GM20431 (cell line): ENCODE results near the gene HIVEP3.

Source experiments
- in situ Hi-C: fragments of 300-500 bp; cut with MseI, MboI; formaldehyde crosslinking; loops from one replicate; pipeline ENCODE4 v1.15.0; 2020; ENCODE audit warnings: low sequenced_read_pairs; ENCODE audit not compliant: unreplicated experiment

Gene HIVEP3

DNA sequence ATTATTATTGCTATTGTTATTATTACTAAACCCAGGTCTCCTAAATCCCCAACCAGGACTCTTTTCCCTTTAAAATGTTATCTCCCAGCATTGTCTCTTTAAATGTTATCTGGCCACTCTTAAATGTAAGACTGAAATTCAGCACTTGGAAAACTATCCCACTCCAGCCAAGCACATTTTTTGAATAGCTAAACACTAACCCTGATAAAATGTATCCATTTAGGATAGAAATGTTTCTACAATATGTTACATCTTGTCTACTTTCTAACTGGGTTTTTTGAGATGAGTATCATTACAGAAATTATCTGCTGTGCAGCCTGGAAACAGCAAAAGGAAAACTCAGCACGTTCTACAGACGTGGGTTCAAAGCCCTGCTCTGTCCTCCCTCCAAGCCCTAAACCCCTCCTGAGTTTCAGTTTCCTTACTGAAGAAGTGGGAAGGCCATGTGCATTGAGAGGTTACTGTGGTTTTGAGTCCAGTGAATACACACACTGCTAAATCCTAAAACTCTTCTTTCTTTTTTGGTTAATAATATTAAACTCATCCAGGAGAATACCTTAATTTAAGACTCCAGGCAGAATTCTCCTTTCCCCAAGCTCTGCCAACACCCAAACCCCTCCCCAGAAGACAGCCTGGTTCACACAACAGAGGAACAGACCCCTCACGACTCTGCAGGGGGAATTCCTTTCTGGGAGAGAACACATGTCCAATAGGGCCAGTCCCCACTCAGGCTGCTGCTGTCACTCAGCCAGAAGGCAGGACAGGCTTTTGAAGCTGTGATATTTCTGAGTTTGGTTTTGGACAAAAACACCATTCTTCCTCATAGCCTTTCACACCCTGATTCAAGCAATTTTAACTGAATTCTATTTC, 41.9 kb downstream of the HIVEP3 start:
- in situ Hi-C loops: no loop called here

DNA sequence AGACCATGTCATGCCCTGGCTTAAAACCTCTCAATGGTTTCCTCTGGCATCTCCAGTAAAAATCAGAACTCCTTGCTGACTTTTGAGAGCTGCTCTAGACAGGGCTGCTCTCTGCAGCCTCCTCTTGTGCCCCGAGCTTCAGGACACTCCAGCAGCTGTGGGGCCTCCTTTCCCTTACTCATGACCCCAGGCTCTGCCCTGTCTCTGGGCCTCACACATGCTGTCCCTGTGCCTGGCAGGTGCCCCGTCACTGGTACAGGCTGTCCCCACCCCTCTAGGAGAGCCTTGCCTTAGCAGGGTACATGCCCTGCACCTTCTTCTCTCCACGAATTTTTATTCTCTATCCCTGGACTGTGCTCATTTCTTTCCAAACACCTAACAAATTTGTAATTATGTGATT, 43.2 kb downstream of the HIVEP3 start:
- in situ Hi-C loops: no loop called here

DNA sequence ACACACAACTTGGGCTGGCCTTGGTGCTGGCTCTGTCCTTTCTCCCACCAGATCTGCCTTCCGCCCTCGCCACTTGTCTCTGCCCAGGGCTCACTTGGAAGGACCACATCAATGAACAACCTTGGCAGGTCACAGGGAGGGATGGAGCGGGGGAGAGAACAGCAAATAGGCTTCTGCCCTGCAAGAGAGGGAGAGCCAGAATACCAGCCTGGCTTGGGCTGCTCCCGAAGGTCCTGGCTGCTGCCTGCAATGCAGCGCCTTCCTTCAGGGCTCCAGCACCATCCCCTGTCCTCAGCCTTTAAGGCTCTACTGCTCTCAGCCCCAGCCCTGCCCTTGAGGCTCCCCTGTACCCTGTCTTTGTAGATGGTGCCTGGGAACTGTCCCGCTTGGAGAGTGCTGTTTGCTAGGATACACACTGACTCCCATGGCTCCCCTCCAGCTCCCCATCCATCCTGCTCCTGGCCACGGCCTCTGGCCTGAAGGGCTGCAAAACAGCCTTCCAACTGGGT, 43.8 kb downstream of the HIVEP3 start:
- in situ Hi-C loops: no loop called here

DNA sequence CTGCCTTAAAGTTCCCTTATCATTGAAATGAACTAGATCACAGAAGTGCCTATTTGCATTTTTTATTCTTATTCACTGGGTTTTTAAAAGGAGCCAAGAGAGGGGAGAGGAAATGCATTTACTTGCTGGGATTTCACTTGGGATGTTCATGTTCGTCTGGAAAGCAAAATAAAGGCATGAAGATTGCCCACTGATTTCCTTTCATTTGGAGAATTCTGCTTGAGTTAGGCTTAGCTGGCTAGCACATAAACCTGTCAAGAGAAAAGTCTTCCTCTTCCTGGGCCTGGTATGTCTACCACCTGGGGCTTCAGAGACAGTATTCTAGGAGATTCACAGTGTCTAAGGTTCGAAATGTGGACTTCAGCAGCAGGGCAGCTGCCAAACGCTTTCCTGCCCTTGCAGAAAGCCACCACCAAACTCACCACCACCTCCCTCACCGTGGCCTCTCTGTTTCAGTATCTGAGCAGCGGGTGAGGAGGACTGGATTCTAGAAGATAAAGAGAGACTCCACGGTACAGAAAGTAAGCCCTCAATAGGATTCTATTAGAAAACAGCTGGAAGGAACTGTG, 44.5 kb downstream of the HIVEP3 start:
- in situ Hi-C loops: no loop called here

DNA sequence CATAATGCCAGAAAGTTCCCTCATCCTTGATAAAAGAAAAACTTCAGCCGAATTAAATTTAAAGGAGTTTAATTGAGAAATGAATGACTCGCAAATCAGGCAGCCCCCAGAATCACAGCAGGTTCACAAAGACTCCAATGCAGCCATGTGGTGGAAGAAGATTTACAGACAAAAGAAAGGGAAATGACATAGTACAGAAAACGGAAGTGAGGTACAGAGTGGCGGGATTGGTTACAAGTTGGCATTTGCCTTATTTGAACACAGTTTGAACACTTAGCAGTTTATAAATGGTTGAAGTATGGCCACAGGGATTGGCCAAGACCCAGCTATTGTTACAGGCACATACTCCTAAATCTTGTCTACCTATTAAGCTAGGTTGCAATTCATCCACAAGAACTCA, 46.6 kb downstream of the HIVEP3 start:
- in situ Hi-C loops: no loop called here

DNA sequence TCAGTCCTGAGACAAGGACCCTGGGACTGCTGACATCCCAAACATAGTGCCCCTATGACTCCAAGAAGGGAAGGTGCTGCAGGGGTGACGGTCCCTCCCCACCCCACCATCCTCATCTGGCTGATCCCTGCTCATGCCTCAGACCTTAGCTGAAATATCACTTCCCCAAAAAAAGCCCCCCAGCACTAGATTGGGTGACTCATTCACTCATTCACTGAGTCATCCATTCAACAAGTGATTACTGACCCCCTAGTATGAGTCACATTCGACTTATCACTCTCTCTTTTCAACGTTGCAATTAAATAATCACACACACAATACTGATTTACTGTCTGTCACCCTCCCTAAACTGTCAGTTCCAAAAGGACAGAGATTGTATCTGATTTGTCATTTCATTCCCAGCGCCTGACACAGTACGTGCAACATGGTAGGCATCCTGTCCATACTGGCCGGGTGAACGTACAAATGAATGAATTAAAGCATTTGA, 48.6 kb downstream of the HIVEP3 start:
- in situ Hi-C loops: no loop called here

DNA sequence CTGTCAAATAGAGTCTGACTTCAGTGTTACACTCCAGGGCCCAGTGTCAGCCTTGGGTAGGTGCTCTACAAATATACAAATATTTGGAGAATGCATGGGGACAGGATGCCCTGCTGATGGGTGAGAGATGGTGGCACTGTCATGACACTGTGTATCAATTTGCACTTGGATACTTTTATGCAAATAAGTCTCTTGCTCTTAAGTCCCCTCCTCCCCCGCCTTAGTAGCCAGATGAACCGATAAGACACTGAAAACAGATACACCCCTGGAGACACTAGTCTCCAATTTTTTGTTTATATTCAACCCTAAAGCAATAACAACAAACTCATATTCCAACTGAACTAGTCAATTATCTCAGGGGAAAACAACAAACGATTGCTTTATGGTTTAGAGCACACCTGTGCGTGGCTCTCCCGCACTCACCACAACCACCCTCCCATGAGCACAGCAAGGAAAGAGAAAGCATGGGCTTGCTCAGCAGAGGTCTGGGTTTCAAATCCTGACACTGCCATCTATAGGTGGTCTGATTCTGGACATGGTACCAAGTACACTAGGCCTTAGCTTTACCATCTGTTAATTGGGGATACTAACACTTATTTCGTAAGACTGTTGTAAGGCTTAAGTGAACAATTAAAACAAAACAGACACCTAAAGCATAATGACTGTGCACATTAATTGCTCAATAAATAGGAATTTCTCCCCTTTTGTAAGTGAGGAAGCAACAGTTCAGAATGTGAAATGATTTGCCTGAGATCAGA, 50.3 kb downstream of the HIVEP3 start:
- in situ Hi-C loops: no loop called here

DNA sequence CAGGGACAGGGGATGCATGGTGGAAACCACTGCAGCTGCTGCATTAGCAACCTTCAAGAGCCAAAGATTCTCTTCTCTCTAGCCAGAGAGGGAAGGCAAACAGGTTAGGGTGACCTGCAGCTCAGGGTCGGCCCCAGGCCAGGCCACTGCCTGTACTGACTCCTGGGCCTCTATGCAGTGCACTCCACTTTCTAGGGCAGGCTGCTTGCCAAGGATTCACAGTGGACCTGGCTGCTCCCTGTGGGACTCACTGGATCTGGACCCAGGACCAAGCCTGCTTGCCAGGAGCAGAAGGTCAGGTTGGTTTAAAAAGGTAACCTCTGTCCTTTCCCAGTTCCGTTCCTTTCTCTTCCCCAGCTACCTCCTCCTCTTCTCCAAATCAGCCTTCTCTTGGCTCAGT, 52.4 kb downstream of the HIVEP3 start:
- in situ Hi-C loops: no loop called here

DNA sequence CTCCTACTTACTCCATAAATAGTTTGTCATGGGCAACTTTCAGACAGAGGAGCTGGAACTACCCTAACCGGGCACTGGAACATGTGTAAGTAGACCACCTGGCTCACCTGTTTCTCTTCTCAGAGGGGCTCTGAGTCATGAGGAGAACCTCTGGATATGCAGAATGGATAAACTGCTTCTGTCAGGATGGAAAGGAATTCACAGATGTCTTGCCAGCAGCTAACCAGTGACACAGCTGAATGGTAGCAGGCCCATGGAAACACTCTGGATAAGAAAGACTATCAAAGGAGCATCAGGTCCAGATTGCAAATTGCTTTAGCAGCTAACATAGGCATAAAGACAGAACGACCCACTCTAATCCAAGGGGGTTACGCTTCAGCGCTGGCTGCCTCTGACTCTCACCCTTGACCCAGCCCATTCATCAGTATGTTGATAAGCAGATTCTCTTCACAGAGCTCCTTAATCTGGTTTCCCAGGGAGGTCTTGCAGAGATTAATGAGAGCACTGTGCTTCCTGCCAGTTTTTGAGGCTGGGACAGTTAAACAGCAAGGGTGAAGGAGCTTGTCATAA, 54.2 kb downstream of the HIVEP3 start:
- in situ Hi-C loops: no loop called here

DNA sequence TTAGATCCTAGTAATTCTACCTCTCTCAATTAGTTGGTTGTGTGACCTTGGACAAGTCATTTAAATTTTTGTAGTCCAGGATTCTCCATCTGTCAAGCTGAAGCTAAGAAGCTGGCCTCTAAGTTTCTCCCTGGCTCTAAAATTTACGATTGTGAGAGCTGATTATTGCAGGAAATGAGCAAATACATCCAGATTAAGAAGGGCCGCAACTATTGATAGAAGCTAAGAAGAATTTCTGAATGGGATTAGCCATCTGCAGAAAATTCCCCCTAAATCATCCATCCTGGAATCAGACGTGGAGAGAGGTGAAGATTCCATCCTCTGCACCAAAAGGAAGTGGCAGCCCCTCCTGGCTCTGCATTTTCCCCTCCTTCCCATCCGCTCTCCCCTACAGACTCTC, 55.0 kb downstream of the HIVEP3 start:
- in situ Hi-C loops: no loop called here

DNA sequence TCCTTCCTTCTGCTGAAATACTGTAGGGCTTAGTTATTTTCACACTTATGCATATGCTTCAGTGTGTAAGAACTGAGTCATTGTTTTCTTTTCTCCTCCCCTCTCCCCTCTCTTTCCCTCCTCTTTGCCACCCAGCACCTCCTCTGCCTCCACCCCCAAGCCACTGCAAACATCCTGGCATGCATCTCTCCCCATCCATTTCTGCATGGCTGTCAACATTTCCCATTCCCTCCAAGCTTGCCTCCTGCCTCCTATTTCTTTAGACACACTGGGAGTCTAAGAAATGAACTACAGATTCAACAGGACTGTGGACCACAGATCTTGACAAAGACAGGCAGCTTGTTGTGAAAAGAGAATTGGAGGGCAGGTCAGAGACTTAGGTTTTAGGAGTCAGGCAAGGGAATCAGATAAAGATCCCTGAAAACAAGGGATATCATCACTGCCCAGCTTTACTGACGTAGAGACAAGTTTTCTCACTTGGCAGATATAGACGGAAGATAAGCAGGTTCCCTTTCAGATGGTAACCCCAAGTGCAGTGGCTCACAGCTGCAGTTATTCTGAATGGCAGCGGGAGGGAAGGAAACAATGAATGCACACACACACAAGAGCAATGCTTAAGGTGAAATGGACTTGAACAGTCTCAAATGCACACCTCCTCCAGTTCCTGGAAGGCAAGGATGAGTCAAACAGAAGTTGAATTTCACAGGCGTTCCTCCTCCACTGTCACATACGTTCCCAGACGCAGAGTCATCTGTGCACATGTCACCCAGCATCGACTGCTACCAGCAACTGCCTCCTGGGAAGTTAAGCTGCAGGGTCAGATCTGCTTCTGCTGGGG, 56.1 kb downstream of the HIVEP3 start:
- in situ Hi-C loops: no loop called here

DNA sequence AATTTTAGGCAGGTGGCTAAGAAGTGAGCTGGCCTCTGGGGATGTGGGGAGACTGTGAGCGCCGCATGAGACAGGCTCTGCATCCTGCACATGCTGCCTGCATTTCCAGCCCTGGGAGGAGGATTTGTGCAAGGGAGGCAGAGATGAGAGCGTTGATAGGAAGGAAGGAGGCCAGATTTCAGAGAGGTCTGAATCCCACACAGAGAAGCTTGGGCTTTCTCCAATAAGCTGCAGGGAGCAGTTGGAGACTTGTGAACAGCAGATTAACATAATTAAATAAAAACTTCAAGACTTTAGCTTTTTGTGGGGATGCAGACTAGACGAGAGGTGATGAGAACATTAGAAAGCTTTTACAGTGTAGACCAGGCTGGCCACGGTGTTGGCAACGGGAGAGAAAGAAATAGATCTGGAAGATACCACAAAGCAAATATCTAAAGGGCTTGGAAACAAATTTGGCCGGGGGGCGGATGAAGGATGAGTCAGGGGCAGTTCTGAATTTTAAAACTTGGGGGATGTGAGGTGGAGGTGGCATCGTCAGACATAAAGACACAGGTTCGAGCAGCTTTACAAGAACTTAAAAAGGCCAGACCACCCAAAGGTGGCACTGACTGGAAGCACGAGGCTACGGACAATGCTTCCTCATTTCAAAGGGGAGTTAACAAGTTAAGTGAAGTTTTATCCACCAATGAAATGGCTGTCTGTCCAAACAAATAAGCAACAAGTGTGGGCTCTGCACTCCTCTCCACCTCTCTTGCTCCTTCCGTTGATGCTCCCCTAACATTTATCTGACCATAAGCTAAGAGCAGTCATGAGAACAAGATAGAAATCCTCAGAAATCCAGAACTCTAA, 57.0 kb downstream of the HIVEP3 start:
- in situ Hi-C loops: no loop called here

DNA sequence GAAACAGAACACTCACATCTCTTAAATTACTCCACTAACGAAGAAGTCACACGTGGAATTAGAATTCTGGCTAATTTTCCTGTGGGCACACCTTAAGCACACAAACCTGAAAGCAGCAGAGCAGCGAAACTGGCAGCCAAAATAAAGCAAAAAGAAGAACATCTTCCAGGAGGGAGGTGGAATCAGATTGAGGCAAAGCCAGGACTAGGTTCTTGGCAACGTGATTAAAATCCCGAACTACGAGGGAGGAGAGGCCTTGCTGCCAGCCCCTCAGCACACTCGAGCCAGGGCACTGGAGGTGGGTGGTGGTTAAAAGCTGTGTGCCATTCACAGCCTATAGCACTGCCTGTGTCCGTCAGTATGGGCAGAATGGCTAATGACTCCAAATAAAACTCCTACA, 58.0 kb downstream of the HIVEP3 start:
- in situ Hi-C loops: no loop called here

DNA sequence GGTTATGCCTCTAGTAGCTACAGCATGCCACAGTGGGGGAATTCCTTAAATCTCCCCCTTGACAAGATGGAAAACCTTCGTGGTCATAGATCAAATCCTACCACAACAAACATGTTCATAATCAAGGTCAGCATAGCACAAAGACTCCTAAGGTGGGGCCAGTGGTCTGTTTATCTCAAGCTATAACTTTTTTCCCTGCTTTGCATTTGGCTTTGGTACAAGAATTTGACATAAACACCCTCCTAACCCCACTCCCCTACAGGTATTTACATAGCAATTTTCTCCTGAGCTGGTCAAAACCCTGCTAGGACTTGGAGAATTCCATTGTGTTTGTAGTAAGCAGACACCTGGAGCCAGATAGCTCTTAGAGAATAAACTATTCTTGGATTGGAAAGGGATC, 58.5 kb downstream of the HIVEP3 start:
- in situ Hi-C loops: no loop called here

DNA sequence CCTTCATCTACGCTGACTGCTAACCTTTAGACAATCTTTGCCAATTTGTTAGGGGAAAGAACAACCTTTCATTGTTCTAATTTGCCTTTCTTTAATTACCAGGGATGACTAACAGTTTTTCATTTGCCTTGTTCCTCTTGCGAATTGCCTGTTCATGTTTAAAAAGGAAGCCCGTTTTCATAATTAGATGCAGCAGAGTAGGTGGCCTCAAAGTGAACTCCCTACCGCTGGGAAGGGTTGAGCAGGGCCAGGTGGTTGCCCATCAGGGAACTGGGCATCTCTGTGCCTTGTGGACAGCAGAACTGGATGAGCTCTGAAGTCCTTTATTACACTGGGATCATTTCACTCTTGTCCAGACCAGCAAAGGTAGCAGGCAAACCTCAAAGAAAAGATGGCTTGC, 59.0 kb downstream of the HIVEP3 start:
- in situ Hi-C loops: no loop called here

DNA sequence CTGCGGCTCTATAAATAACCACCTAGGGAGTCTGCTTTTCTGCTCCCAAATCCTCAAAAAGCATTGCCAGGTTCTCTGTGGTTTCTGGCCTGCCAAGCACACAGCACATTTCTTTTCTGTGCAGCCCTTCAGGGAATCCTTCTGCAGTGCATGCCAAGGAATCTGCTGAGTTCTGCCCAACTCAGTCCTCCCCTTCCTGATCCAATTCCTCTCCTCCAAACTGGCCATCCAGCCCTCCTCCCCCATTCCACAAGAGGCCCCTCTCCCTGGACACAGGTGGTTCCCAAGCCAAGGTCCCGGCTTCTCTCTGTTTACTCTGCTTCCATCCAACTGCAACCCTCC, 61.8 kb downstream of the HIVEP3 start:
- in situ Hi-C loops: no loop called here

DNA sequence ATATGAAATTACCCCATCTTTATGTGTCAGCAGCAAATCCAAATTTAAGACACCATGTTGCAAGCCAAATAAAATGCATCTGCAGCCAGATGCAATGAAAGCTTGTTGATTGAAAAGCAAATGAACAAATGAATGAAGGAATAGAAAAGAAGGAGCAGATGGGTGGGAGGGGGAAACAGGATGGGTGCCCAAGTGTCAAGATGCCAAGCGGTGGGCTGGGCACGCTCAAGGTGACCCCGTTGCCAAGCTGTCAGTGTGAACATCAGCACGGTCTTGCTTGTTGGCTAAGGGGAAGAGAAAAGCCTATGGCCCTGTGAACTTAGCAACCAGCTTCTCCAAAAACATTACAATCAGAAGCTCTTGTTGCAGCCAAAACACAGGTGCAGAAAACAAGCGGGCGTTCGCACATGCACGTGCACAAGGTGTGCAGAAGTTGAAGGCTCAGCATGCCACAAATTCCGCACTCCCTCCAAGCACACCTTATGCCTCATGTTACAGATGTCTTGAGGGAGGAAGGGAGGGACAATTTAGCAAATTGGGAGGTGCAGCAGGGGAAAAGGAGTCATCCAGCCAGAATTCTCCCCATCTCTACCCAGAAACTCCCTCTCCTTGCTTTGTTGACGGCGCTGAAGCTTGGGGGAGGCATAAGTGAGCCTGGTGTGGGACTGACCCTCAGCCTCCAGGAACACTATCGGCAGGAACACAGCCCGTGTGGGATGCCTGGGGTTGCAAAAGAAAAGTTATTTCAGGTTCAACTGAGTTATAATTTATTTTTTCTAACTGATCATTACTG, 62.4 kb downstream of the HIVEP3 start:
- in situ Hi-C loops: no loop called here

DNA sequence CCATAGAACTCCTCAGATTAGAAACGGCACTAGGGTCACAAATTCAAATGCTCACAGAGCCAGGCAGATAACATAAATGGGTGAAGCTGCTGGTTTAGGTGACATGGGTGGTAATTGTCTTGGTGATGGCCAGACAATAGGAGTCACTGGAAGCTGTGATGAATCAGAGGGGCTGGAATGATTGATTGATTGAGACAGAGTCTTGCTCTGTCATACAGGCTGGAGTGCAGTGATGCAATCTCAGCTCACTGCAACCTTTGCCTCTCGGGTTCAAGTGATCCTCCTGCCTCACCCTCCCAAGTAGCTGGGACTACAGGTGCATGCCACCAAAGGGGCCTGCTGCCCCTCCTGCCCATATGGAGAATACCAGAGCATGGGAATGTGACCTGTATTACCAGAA, 63.0 kb downstream of the HIVEP3 start:
- in situ Hi-C loops: no loop called here
